ENCODE measurements around the gene CEP72.
"Not testable (repeated sequence)": the region's sequence is repeated elsewhere in the genome, so short reads cannot be mapped to it uniquely, and the experiment has no call there.

The CEP72 gene

GRCh38 chr5:673831-674629 lies 61.9 kb downstream of the CEP72 start:
- no peak for DNase-seq

DNA sequence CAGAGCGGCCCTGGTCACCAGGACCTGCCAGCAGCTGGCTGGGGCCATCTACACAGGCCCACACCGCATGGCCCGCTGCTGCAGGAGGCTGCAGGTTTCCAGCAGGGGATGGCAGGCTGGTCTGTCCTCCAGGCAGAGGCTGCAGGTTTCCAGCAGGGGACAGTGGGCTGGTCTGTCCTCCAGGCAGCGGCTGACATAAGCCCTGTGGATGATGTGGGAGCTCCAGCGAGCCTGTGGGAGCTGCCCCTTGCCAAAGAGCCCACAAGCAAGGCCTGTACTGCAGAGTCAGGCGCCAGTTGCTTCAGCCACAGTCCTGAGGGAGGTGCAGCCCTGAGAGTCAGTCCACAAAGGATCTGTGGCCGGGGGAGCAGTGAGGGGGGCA lies 62.5 kb downstream of the CEP72 start:
- DNase-seq: no peak

DNA sequence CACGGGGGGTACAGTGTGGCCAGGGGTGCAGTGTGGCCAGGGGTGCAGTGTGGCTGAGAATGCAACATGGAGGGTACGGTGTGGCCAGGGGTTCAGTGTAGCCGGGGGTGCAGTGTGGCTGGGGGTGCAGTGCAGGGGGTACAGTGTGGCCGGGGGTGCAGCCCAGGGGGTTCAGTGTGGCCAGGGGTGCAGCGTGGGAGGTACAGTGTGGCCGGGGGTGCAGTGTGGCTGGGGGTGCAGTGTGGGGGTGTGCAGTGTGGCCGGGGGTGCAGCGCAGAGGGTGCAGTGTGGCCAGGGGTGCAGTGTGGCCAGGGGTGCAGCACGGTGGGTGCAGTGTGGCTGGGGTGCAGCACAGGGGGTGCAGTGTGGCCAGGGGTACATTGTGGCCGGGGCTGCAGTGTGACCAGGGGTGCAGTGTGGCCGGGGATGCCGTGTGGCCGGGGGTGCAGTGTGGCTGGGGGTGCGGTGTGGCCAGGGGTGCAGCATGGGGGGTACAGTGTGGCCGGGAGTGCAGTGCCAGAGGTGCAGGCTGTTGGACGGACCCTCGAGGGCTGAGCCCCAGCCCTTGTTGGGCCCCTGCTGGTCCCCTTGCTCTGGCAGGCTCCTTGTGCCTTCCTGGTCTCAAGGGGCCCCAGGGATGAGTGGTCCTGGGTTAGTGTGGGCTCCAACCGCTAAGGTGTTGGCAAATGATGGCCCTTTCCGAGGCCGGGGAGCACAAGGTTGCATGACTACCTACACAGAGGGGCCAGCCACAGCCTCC lies 63.2 kb downstream of the CEP72 start:
- DNase-seq: no peak

- DNase-seq: no peak
Measured at GRCh38 chr5:675871-676698, 63.9 kb downstream of the CEP72 start.

- no peak for DNase-seq
Measured at GRCh38 chr5:676699-677076, 64.5 kb downstream of the CEP72 start.

DNA sequence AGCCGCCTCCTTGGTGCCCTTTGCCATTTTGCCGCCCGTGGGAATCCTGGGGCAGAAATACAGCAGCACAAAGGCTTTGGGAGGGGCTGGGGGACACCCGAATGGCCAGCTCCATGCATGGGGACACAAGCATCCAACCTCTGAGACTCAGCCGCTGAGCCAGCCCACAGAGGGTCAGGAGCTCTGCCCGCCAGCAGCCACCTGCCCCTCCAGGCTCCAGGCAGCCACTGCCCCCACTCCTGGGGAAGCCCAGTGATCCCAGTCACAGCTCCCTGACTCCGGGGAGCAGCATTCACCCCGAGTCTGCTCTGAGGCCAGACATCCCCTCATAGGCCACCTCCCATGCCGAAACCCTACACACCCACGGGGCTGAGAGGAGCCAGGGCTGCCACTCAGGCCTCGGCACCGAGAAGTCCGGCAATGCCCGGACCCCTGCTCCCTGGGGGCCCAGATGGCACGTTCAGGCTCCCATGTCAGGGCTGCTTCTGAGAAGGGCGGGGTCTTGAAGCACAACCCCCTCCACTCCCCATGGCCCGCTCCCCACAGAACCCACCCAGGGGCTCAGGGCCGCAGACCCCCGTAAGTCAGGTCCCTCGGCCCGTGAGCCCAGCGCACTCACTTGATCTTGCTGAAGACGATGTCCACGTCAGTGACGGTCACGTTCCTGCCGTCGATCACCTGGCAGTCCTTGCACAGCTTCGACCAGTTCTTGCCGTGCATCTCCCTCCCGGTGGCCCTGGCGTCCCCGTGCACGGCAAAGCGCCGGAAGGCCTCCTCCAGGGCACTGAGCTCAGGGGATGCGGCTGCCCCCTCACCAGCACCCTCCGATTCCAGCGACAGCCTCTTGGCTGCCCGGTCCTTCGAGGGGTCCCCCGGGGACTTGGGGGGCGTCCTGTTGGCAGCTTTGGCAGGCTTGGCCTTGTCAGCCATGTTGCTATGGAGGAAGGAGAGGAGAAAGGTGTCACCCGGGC lies 65.3 kb downstream of the CEP72 start:
- no peak for DNase-seq

DNA sequence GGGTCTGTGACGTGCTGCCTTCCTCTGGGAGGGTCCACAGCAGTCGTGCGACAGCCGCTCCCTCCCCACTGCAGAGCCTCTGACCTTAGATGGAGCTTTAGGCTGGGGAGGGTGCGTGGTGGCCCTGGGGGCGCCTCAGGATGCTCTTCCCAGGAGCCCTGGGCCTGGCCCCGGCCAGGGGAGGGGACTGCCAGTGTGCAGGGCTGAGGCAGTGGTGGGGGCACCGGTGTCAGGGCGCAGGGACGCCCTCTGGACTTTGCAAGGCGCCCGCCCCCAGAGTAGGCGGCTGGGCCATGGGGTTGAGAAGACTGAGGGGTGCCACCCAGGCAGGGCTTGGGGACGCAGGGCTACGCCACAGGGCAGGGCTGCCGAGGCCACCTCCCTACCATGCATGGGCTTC lies 66.4 kb downstream of the CEP72 start:
- not testable (repeated sequence) for DNase-seq

GRCh38 chr5:679166-679895 lies 67.2 kb downstream of the CEP72 start:
- not testable (repeated sequence) for DNase-seq

DNA sequence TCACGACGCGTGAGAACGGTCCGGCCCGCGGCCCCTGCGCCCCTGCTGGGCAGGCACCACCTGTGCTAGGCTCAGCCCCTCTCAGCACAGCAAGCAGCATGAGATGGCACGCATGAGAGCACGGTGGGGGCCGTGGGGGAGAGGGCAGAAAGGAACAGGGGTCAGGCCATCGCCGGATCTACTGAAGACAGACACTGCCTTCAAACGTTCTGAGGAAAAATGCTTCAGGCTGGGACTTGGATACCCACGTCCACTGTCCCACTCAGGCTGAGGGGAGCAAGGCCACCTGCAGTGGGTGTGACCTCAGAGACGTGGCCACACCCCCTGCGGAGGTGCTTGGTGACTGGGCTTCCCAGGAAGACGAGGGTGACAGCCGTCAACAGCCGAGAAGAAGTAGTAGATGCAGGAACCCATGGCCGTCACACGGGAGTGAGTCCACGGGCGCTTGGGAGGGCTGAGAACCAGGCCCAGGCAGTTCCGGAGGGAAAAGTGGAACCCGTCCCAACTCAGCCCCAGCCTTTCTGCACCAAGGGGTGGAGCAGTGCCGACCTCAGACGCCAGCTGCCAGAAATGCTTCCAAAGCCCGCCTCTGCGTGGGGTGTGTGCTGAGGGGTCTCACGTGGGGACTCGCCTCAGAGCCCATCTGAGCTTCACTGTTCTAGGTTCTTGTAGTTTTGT lies 68.1 kb downstream of the CEP72 start:
- DNase-seq: not testable (repeated sequence)

- not testable (repeated sequence) for DNase-seq
Measured at GRCh38 chr5:680836-681235, 68.7 kb downstream of the CEP72 start.

DNA sequence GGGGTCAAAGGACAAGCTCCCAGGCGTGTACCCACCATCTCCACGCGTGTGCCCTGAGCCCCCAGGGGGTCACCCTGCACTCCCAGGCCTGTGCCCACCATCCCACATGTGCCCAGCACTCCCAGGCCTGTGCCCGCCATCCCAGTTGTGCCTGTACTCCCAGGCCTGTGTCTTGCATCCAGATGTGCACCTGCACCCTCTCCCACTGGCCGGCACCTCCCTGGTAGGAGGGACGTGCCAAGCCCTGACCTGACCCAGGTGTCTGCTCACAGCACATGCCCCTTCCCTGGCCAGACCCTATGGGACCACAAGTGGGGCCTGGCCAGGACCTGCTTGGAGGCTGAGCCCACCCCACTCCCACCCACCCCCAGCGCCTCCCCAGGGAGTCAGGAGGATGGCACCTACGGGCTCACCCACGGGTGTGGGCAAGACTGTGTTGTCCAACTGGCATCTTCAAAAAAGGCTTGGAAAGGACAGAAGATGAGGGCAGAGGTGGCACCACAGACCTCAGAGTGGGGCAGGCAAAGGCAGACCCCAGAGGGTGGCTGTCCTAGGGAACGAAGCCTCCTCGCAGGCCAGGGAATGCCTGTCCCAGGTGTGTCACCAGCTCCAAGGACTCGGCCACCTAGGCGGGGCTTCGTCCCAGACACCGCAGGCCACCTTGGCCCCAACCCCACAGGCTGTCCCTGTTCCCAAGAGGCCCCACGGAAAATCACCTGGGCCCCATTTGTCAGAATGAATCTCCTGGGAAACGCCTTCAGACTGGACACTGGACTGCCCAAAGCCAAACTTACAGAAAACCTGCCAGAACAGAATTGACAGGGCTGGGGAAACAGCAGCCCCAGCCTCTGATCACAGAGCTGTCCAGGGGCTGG lies 69.4 kb downstream of the CEP72 start:
- DNase-seq: not testable (repeated sequence)

DNA sequence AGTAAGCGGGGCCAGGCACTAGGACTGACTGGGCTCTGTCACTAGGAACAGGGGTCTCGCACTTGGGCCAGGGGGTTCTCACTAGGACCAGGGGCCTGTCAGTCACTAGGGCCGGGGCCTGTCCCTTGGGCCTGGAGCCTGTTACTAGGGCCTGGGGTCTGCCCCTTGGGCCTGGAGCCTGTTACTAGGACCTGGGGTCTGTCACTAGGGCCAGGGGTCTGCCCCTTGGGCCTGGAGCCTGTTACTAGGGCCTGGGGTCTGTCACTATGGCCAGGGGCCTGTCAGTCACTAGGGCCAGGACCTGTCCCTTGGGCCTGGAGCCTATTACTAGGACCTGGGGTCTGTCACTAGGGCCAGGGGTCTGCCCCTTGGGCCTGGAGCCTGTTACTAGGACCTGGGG lies 70.1 kb downstream of the CEP72 start:
- DNase-seq: not testable (repeated sequence)

- not testable (repeated sequence) for DNase-seq
Measured at GRCh38 chr5:682651-683358, 70.7 kb downstream of the CEP72 start.

GRCh38 chr5:683551-684481 lies 71.7 kb downstream of the CEP72 start:
- DNase-seq: no peak

GRCh38 chr5:684751-685216 lies 72.6 kb downstream of the CEP72 start:
- no peak for DNase-seq

- DNase-seq: no peak
Measured at GRCh38 chr5:685262-686171, 73.4 kb downstream of the CEP72 start.

DNA sequence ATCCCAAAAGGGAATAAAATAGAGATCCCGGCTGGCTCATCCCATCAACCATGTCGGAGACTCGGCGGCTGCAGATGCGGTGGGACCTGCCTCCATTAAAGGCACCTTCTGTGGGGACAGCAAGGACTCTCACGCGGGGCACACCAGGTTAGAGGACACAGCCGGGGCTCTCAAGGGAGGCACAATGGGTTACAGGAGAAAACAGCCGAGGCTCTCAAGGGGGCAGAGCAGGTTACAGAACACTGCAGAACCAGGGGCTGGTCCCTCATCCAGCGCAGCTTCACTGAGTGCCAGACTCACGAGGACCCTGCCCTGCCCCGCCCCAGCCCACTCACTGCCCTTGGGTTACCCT lies 74.0 kb downstream of the CEP72 start:
- DNase-seq: not testable (repeated sequence)

Data from NCI-H146 (cell line).